Chondrocyte (in vitro differentiated cells): Measurements from ENCODE around the gene NIBAN1. TPM values are rescaled to one million over a fixed set of nuclear protein-coding genes. Genes with fewer than 3 reads are reported as not detected.
A peak's percentile ranks its signal among the peaks of the same experiment; 100 is the strongest.
"Not testable (repeated sequence)": the region's sequence is repeated elsewhere in the genome, so short reads cannot be mapped to it uniquely, and the experiment has no call there.

Experiments
- DNase-seq: peaks from one replicate; pipeline ENCODE4 v3.0.0; 2021; ENCODE audit warnings: mixed read lengths, low spot score
- H3K27ac Mint-ChIP-seq: one replicate; pipeline ENCODE4 v1.8.0; 2021; ENCODE audit warnings: mild to moderate bottlenecking, moderate library complexity, mixed read lengths; ENCODE audit not compliant: unreplicated experiment
- H3K27me3 Mint-ChIP-seq: 2 replicates; pipeline ENCODE4 v1.8.0; 2021; ENCODE audit warnings: low read depth, mixed read lengths
- H3K36me3 Mint-ChIP-seq: 2 replicates; pipeline ENCODE4 v1.8.0; 2021; ENCODE audit warnings: low read depth, mixed read lengths
- H3K4me1 Mint-ChIP-seq: 2 replicates; pipeline ENCODE4 v1.8.0; 2021; ENCODE audit warnings: low read depth, mild to moderate bottlenecking, mixed read lengths
- H3K4me3 Mint-ChIP-seq: one replicate; pipeline ENCODE4 v1.8.0; 2021; ENCODE audit warnings: mild to moderate bottlenecking, moderate library complexity, mixed read lengths; ENCODE audit not compliant: unreplicated experiment
- H3K9me3 Mint-ChIP-seq: 2 replicates; pipeline ENCODE4 v1.8.0; 2021; ENCODE audit warnings: low read depth, mixed read lengths
- total RNA-seq: library from RNA; stranded (reverse); gene quantifications from 3 replicates; pipeline ENCODE4 v1.2.1, GENCODE V29; 2021
- TF ChIP-seq, protein P1 (sequence below): fragments of 200-600 bp; sonication (generic); IDR thresholded peaks from 2 replicates; pipeline ENCODE4 v1.5.0; 2021; ENCODE audit warnings: antibody characterized with exemption, mild to moderate bottlenecking, moderate library complexity

Gene NIBAN1
- total RNA-seq, 1 donor from 2014 or later = 101 TPM

DNA sequence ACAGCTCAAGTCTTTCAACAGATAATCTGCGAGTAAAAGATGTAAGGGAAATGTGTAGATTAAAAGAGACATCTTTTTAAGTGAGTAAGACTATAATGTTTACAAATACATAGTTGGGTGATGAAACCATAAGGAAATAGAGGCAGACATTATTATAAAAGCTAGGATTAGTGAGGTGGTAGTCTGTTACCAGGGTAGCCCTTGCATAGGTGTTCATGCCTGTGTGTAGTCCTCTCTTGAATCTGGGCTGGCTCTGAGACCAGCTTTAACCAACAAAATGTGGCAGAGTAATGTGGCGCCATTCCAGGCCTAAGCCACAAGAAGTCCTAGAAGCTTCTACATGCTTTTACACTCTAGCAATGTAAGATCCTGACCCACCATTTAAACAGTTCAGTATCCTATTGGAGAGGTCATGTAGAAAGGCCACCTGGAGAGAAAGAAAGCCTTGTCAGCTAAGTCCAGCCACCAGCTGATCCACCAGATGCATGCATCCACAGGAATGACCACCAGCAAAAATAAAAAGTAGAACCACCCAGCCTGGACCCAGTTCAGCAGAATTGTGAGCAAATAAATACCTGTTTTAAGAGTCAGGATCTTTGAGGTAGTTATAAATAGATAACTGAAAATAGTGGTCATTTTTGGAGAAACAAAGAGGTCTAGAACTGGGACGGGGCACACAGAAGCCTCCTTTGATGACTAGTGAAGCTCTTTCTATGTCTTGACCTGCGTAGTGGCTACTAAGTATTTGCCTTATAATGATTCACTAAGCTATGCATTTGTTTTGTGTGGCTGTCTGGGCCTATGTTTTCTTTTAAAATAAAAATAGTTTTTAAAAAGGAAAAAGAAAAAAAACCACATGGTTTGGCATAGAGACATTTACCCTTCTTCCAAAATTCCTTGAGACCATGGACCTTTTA lies 8.1 kb downstream of the NIBAN1 start:
- H3K4me3 Mint-ChIP-seq = no peak overlapping the region
- H3K4me1 Mint-ChIP-seq = peaks cover 40% of the 10 kb centered on the region
- DNase-seq = no peak
- no peaks in the 10 kb centered on the region for H3K9me3 Mint-ChIP-seq
- H3K36me3 Mint-ChIP-seq = peaks cover 9% of the 10 kb centered on the region
- peak overlapping the region; percentile 90 for H3K27ac Mint-ChIP-seq
- TF ChIP-seq, protein P1, sequence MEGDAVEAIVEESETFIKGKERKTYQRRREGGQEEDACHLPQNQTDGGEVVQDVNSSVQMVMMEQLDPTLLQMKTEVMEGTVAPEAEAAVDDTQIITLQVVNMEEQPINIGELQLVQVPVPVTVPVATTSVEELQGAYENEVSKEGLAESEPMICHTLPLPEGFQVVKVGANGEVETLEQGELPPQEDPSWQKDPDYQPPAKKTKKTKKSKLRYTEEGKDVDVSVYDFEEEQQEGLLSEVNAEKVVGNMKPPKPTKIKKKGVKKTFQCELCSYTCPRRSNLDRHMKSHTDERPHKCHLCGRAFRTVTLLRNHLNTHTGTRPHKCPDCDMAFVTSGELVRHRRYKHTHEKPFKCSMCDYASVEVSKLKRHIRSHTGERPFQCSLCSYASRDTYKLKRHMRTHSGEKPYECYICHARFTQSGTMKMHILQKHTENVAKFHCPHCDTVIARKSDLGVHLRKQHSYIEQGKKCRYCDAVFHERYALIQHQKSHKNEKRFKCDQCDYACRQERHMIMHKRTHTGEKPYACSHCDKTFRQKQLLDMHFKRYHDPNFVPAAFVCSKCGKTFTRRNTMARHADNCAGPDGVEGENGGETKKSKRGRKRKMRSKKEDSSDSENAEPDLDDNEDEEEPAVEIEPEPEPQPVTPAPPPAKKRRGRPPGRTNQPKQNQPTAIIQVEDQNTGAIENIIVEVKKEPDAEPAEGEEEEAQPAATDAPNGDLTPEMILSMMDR = no peak
- no peaks in the 10 kb centered on the region for H3K27me3 Mint-ChIP-seq

GRCh38 chr1:184965439-184965838 lies 8.9 kb downstream of the NIBAN1 start:
- H3K27me3 Mint-ChIP-seq = no peaks in the 10 kb centered on the region
- no peak overlapping the region for H3K4me3 Mint-ChIP-seq
- no peaks in the 10 kb centered on the region for H3K9me3 Mint-ChIP-seq
- peak overlapping the region; percentile 90 for H3K27ac Mint-ChIP-seq
- TF ChIP-seq, protein P1 = no peak
- peaks cover 32% of the 10 kb centered on the region for H3K4me1 Mint-ChIP-seq
- peaks cover 10% of the 10 kb centered on the region for H3K36me3 Mint-ChIP-seq
- DNase-seq = no peak

DNA sequence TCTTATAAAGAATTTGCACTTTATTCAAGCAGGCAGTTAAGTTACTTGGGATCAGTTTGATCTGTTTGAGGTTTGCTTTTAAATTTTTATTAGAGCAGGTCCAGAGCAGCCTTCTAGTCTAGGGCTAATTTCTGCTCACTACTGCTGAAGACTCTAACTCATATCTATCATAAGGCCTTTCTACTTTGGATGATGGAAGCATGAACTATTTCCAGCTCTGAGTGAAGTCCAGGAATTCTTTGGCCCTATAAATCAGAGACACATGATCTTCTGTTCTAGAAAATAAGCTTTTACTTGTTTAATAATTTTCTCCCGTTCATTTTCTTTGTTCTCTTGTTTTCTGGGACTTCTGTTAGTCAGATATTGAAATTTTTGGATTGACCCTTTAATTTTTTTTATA lies 14.7 kb downstream of the NIBAN1 start:
- DNase-seq = no peak
- no peak overlapping the region for H3K4me3 Mint-ChIP-seq
- no peak overlapping the region for H3K27ac Mint-ChIP-seq
- no peaks in the 10 kb centered on the region for H3K9me3 Mint-ChIP-seq
- TF ChIP-seq, protein P1 = no peak
- no peaks in the 10 kb centered on the region for H3K27me3 Mint-ChIP-seq
- peaks cover 18% of the 10 kb centered on the region for H3K4me1 Mint-ChIP-seq
- peaks cover 11% of the 10 kb centered on the region for H3K36me3 Mint-ChIP-seq

DNA sequence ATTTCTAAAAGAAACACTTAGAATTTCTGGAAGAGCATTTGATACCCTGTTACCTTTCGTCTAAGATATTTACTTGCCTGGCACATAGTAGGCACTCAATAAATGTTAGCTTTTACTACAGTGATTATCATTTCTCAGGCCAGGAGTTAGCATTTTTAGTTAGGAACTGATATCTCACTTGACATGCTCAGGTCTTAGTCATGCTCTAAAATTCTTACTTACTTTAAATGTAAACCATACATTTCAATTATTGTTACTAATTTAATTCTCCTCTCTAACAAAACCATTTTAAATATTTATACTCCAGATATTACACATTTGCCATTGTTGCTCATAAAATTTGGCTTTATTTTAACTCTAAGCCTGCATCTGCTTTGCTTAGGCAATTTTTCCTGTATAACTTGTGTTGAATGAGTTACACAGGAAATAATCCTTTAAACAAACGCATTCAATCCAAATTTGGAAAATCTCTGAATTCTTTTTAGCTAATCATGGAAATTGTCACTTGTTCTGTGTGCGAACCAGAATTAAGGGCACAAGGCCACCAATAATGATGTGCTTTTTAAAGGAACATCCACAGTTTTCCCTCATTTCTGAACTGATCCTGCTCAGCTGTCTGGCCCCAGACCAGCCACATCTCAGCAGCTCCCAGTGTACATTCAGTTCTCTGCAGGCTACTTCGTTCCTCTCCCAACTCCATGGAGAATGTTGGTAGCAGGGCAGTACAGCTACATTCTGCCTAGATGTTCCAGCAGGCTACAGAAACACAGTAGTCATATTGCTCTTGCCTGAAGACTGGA lies 15.6 kb downstream of the NIBAN1 start:
- DNase-seq = no peak
- H3K36me3 Mint-ChIP-seq = peaks cover 4% of the 10 kb centered on the region
- TF ChIP-seq, protein P1 = no peak
- H3K27me3 Mint-ChIP-seq = no peaks in the 10 kb centered on the region
- H3K27ac Mint-ChIP-seq = peak overlapping the region; percentile 25
- H3K9me3 Mint-ChIP-seq = no peaks in the 10 kb centered on the region
- no peak overlapping the region for H3K4me3 Mint-ChIP-seq
- H3K4me1 Mint-ChIP-seq = peaks cover 27% of the 10 kb centered on the region

- not testable (repeated sequence) for H3K9me3 Mint-ChIP-seq, H3K36me3 Mint-ChIP-seq, H3K27me3 Mint-ChIP-seq, H3K27ac Mint-ChIP-seq, H3K4me3 Mint-ChIP-seq, DNase-seq
- H3K4me1 Mint-ChIP-seq = peaks cover 32% of the 10 kb centered on the region
These were observed 16.4 kb downstream of the NIBAN1 start for GRCh38 chr1:184957901-184958300.
